Neural progenitor cell (in vitro differentiated cells): ENCODE measurements around the gene PKHD1.

Experiments
- EZH2 ChIP-seq: fragments of 200-600 bp; sonication (generic); IDR thresholded peaks from 2 replicates; pipeline ENCODE4 v1.6.1; 2017; ENCODE audit warnings: antibody characterized with exemption, mild to moderate bottlenecking, moderate library complexity
- TF ChIP-seq, protein P1 (sequence below): fragments of 200-600 bp; sonication (generic); IDR thresholded peaks from 2 replicates; pipeline ENCODE4 v1.5.1; 2017; ENCODE audit warnings: antibody characterized with exemption, mild to moderate bottlenecking

DNA sequence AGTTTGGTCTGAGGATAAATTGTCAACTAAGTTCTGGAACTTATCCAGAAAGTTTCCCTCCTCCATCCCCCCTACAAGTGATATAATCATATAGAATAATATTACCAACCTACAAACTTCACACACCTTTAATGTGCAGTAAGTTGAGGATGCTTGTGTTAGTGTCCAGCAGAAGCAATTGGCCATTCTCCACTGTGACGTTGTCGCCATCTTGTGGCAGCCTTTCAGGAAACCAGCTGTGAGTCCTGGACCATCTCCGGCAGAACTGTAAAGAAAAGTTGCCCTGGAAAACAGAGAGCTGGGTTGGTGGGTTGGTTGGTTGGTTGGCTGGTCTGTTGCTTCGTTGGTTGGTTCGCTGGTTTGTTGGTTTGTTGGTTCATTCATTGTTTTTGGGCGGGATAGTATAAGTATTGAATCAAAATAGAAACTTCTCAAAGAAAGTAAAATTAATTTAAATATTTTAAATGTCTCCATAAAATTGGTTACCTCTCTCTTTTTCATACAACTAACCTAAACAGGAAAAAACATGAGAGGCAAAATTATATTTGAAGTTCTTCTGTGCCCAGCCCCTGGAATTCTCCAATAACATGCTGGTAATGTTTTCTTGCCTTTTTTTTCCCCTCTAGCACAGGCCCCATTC is 127.5 kb downstream of the PKHD1 start:
- TF ChIP-seq, protein P1, sequence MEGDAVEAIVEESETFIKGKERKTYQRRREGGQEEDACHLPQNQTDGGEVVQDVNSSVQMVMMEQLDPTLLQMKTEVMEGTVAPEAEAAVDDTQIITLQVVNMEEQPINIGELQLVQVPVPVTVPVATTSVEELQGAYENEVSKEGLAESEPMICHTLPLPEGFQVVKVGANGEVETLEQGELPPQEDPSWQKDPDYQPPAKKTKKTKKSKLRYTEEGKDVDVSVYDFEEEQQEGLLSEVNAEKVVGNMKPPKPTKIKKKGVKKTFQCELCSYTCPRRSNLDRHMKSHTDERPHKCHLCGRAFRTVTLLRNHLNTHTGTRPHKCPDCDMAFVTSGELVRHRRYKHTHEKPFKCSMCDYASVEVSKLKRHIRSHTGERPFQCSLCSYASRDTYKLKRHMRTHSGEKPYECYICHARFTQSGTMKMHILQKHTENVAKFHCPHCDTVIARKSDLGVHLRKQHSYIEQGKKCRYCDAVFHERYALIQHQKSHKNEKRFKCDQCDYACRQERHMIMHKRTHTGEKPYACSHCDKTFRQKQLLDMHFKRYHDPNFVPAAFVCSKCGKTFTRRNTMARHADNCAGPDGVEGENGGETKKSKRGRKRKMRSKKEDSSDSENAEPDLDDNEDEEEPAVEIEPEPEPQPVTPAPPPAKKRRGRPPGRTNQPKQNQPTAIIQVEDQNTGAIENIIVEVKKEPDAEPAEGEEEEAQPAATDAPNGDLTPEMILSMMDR: peak; percentile 95
- TF ChIP-seq EZH2: no peak
